ENCODE data around the gene CD69.
"Not testable (repeated sequence)": the region's sequence is repeated elsewhere in the genome, so short reads cannot be mapped to it uniquely, and the experiment has no call there.

CD69 gene

DNA sequence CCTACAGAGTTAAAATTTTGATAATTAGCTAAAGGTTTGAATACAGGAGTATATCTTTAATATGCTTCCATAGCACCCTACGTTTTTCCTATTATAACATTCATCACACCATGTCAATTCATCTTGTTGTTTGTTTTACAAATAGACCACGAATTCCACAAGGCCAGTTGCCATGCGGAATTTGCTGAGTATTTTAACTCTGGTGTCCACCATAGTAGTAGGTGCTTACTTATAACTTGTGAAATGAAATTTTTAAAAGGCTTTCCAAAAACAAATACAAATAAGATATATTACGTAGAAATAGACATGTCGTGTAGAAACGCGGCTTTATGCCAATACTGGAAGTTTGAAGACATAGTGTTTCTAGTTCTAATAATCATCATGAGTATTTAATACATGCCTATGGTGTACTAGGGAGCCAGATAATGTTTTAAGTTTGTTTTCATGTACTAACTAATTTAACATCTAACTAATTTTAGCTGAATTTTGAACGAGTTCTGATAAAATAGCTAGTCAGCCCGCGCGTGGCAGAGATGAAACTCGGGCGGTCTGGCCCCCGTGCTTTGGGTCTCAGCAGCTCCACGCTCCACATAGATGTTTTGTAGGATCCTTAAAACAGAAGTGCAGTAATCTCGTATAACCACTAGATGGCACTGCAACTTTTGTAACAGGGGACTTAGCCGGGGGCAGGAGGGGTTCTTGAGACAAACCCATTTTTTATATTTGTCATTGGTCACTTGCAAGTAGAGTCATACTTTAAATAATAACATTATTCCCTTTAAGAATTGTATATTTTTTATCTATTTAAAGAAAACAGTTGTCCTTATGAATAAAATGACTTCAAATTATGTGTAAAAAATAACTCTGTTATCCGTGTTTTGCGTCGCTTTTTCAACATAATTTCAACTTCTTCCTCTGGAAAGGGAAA, 10.2 kb downstream of the CD69 start:
- DNase-seq (ENCODE audit: low spot score), result peak; percentile 70

DNA sequence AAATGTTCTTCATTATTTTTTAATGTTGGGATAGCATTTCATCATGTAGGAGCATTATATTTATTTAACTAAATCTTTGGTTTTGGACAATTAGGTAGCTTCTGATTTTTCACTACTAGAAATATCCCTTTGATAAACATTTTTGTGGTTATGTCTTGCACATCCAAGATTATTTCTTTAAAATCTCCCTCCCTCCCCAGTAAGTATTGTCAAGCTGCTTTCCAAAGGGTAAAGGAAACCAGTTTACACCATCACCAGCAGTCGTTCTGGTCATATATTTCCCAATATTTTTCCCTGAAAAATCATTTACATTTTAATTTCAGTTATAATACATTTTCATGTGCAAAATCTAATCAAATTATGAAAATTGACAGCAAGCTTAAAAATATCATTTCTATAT, 11.1 kb downstream of the CD69 start:
- DNase-seq (ENCODE audit: low spot score), result no peak

DNA sequence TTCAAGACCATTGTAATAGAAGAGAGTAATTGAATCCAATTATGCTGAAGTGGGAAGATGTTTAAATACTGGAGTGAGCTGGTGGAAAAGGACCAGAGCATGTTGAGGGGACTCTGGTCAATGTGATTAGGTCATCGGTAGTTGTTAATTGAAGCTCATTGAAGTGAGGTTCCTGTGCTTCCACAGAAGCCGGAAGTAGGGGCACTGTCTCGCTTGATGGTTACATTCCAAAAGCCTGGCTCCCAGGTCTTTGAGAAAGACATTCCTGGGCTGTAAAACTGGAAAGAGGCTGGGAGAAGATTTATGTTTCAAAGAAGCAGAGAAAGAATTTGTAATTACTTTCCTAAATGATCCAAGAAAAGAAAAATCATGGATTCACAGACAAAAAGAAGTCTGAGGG, 15.5 kb downstream of the CD69 start:
- DNase-seq (ENCODE audit: low spot score), result no peak

DNA sequence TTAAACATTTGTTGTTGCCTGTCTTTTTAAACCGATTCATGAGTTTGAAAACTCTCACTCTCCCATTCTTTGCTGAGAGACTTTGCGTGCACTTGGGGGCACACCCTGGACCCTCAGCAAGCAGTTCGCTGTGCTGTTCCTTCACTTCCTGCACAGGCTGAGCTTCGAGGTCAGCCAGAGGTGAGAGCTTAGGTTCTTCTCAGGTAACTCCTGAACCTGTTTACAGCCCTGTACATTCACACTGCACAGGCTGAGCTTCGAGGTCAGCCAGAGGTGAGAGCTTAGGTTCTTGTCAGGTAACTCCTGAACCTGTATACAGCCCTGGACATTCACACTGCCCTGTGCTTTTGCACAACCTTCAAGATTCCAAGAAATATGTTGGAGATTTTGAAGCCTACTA, 18.0 kb downstream of the CD69 start:
- no peak for DNase-seq (ENCODE audit: low spot score)

DNA sequence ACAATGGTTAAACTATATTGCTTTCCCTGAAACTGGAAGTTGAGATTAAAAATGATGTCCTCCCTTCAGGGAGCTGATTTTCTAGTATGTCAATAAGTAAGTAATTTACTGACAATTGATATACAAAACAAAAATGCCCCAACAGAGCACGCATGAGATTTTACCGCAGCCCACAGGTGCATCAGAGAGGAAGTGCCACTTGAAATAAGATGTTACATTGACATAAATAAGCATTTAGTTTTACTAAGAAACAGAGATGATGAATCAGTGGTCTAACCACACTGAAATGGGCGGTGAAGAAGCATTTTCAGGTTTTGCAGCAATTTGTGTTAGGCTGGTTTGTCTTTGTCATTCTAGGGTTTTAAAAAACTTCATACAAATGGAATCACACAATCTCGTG, 19.0 kb downstream of the CD69 start:
- DNase-seq (ENCODE audit: low spot score), result no peak

DNA sequence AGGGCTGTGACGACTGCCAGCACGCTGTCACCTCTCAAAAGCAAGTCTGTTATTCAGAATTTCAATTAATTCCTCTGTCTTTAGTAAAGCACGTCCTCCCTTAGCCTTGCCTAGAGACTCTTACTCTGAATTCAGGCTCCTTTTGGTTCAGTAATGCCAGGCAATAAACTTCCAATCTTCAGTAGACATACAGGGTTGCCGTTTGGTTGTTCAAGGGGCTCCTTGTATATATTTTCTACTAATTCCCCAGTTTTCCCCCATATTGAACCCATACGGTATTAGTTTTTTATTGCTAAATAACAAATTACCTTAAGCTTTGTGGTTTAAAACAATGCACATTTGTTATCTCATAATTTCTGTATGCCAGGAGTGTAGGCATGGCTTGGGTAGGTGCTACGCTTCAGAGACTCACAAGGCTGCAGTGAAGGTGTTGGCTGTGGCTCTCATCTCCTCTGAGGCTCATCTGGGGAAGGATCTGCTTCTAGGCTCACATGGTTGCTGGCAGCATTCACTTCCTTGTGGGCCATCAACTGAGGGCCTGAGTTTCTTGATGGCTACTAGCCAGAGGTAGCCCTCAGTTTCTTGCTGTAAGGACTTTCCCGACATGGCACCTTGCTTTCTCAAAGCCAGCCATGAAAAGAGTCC, 20.5 kb downstream of the CD69 start:
- DNase-seq (ENCODE audit: low spot score), result no peak

DNA sequence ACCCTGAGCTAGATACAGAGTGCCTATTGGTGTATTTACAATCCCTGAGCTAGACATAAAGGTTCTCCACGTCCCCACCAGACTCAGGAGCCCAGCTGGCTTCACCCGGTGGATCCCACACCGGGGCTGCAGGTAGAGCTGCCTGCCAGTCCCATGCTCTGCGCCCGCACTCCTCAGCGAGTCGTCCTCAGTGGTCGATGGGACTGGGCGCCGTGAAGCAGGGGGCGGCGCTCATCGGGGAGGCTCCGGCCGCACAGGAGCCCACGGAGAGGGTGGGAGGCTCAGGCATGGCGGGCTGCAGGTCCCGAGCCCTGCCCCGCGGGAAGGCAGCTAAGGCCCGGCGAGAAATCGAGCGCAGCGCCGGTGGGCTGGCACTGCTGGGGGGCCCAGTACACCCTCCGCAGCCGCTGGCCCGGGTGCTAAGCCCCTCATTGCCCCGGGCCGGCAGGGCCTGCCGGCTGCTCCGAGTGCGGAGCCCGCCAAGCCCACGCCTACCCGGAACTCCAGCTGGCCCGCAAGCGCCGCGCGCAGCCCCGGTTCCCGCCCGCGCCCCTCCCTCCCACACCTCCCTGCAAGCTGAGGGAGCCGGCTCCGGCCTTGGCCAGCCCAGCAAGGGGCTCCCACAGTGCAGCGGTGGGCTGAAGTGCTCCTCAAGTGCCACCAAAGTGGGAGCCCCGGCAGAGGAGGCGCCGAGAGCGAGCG, 21.1 kb downstream of the CD69 start:
- not testable (repeated sequence) for DNase-seq (ENCODE audit: low spot score)

DNA sequence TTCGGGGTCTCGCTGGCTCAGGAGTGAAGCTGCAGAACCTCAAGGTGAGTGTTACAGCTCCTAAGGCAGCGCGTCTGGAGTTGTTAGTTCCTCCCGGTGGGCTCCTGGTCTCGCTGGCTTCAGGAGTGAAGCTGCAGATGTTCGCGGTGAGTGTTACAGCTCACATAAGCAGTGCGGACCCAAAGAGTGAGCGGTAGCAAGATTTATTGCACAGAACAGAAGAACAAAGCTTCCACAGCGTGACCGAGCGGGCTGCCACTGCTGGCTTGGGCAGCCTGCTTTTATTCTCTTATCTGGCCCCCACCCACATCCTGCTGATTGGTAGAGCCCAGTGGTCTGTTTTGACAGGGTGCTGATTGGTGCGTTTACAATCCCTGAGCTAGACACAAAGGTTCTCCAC, 21.8 kb downstream of the CD69 start:
- DNase-seq (ENCODE audit: low spot score), result not testable (repeated sequence)

DNA sequence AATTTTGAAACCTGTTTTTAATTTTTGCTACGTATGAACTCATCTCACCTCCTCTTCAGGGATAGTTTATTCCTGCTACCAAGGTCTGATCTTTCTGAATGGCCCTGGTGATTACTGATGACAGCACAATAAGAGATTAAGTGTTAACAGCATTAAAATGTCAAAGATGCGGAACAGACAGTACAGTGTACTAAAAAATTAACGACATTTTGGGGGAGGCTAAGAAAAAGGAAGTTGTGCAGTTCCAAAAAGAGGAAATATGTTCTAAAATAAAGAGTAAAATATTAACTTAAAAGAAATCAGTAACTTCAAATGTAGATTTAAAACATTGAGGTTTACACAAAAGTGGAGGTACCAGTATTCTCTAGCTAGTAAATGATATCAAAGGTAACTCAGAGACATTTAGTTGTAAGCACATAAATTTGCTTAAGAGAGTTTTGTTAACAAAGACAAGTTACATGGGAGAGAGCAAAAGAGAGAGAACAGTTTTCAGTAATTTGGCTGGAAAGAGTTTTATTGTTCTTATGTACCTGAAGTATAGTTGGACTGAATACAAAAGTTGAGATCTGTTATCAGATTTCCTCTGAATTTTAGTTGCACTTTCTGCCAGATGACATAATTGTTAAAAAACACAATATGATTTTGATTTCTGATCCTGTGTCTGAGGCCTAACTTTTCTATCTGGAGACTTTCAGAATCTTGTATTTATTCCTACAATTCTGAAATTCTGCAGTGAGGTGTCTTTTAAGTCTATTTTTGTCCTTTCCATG, 23.6 kb downstream of the CD69 start:
- DNase-seq (ENCODE audit: low spot score), result no peak

DNA sequence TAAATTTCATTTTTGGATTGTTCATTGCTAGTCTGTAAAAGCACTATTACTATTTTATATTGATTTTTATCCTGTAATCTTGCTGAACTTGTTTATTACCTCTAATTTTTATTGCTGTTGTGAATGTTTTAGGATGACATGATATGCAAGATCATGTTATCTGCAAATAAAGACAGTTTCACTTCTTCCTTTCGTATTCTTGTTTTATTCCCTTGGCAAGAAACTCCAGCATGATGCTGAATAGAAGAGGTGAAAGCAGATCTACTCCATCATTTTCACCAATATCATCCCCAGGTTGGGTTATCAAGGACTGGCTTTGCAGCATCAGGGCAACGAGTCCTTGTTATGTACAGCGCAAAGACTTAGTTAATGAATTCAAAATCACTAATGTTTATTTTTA, 25.1 kb downstream of the CD69 start:
- no peak for DNase-seq (ENCODE audit: low spot score)

DNA sequence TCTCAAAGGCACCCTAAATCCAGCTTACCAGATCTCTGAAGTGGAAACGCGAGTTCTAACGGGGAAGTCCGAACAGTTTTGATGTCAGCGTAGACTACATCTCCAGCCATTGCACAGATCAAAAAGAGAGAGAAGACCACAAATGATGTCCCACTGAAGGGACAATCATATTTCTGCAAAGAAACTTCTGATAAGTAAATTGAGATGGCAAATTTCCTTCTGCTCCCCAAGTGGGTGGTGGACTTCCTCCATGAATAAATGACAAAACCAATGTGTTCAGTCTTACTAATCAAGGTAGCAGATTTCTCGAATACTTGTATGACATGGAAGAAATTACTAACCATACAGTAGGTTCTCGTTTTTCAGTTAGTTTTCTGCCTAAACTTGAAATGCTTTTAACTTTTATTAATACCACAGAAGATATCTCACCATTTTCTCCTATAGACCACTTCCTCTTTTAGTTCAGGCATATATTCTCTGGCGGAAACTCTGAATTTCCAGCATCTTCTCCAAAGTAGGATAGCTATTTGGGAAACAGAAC, 27.7 kb downstream of the CD69 start, which contains the start of gene CLECL1:
TSS of gene CLECL1 (minus strand) at position 177 of the 541 bp plus-strand sequence.
- DNase-seq (ENCODE audit: low spot score), result no peak

DNA sequence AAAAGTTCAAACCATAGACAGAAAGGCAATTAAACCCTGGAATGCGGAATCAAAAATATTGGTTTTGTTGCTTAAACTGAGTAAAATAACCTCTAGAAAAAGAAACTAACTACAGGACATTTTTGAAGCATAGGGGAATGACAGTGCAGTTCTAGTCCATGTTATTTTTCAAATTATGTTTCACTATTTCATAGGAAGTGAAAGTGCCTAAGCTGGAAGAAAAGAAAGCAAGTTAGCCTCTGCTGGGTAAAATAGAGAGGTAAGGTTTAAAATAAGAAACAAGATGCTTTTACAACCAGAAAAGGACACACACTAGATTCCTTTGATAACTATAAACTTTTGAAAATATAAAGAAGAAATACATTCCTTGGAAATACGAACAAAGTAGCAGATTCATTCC, 28.9 kb downstream of the CD69 start:
- no peak for DNase-seq (ENCODE audit: low spot score)

DNA sequence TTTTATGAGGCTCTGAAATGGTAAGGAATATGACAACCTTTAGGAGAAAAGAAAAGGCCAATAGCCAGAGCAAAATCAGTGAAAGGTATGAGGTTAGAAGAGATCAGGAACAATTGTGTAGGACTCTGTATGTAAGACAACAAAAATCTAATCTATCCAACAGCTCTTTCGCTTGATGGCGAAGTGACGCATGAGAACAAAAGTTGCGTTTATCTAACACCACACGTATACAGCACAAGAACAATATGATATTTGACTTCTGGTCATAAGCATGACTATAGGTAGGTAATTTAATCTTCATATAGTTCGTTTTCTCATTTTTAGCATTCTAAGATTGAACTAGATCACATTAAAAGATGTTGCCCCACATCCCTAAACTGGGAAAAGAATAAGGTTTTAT, 29.3 kb downstream of the CD69 start:
- DNase-seq (ENCODE audit: low spot score), result no peak

DNA sequence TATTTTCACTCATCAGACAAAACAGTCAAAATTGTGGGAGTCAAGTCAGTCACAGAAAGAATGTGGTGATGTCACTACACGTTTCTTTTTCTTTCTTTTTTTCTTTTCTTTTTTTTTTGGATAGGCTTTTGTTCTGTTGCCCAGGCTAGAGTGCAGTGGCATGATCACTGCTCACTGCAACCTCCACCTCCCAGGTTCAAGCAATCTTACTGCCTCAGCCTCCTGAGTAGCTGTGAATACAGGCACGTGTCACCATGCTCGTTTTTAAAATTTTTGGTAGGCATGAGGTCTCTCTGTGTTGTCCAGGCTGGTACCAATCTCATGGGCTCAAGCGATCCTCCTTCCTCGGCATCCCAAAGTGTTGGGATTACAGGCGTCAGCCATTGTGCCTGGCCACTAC, 30.1 kb downstream of the CD69 start:
- no peak for DNase-seq (ENCODE audit: low spot score)

DNA sequence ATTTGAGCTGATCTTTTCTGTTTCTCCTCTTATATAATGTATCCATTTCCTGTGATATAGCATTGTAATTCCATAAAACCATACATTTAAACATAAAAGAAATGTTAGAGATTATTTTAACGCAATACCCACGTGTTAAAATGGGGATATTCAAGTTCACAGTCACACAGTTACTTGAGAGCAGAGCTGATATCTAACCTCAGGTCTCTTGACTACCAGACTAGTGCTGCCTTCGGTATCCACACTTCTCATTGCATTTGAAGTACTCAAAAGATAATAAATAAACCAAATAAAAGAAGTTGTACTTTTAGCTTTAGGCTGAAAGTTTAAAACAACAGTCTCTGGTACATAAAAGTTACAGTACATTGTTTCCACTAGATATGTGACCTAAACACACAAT, 30.7 kb downstream of the CD69 start:
- no peak for DNase-seq (ENCODE audit: low spot score)

DNA sequence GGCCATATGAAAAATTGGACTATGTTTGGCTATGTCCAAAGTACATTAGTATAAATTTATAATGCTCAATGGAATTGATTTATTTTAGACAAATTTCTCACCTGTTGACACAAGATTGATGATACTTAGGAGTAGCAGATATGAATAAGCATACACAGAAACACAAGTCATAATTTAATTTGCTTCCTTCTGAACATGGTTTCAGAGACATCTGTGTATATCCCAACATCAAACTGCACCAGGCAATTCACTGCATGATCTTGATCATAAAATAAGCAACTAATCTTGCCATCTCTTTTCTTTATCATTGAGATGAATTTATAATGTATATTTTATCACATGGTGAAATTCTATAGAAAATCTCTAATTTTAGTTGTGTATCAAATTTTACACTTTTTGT, 31.6 kb downstream of the CD69 start:
- no peak for DNase-seq (ENCODE audit: low spot score)

DNA sequence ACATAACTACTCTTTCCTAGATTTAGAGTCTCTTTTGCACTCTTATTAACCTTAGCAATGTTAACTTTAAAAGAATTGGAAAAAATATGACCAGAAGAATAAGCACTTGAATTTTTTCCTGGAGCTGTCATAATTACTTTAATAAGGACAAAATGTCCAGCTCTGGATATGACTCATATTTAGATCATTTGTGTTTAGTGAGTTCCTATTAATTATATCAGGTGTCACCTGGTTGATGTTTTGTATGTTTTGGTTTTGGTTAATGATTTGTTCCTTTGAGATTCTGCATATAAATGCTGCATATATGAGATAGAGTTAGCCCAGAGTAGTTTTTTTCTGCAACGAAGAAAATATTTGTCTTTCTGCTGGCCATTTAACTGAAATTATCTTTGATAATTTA, 32.9 kb downstream of the CD69 start:
- no peak for DNase-seq (ENCODE audit: low spot score)

DNA sequence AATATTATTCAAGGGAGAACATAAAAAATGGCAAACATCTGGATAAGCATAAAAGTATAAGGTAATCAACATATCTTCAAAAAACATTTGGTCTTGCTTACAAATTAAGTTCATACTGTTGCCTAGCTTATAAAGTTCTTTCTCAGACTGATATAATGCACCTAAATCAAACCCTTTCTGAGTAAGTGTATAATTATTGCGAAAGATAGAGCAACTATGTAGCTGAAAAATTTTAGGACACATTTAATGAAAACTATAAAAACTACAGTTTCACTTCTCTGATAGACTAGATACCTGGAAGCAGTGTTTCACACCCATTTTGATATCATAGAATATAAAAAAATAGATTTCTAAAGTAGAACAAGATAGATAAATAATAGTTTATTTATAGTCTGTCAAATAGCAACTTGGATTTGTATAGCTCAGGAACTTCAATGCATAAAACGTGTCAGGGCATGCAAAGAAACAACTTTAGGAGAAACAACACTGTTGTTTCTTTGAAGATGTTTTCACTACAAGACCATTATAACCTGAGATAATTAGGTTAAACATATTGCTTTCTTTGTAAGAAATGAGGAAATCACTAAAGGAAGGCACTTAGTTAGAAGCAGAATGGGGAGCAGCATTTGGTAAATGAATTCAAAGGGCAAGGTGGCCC, 35.4 kb downstream of the CD69 start:
- no peak for DNase-seq (ENCODE audit: low spot score)

DNA sequence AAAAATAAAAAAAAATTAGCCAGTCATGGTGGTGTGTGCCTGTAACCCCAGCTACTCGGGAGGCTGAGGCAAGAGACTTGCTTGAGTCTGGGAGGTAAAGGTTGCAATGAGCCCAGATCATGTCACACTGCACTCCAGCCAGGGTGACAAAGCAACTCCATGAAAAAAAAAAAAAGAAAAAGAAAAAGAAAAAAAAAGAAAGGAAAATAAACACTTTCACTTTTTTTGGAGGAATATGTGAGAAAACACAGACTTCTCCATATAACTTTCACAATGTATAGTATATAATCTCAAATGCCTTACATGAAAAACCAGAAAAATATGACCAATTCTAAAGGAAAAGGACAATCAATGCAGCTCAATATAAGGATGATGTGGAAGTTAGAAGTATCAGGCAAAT, 36.7 kb downstream of the CD69 start:
- no peak for DNase-seq (ENCODE audit: low spot score)

DNA sequence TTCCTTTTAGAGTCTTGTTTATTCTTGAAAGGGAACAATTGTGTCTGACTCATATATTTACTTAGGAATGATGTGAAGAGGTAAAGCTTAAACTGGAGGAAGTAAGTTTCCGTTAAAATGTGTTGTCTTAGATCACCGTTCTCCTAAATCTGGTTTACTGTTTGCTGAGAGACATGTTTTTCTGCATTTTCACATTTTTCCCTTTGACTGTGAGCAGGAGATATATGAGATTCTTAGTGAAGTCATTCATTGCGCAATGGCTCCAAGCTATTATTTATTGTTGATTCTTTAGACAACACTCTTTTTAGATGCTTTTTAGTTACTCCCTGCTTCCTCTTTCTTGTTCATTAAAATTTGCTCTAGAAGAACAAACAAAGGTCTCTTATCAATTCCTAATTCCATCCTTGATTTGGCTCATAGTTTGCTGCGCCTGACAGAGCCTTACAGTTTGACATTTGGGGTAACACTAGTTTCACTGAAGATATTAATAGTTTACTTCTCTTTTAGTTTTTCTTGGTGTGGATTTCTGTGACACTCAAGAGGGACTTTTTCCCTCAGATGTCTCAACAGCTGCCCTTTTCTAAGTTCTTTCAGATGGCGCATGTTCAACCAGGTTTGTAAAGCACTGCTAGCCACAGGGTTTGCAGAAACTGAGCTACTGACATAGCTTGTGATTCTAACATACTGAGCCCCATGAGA, 39.2 kb downstream of the CD69 start:
- DNase-seq (ENCODE audit: low spot score), result peak; percentile 10

DNA sequence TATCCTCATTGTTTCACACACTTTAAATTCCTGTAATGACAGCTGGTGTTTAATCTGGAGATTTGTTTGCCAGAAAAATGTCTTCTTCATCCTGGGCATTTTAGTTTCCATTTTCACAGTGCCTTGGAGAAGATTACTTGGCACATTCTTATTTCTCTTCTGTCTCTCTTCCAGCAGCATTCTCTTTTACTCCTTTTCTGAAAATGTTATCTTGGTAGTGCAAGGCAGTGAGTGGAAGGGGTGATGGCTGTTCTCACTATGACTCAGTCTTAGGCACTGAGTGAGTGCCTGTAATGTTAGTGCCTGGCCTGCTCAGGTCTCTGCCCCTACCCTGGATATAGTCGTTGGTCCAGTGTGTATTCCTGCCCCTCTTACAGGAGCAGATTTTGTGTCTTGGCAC, 40.9 kb downstream of the CD69 start:
- no peak for DNase-seq (ENCODE audit: low spot score)

Measured in GM03348 (cell line).